ENCODE measurements around the gene TGFBI. TPM values are rescaled to one million over a fixed set of nuclear protein-coding genes. Genes with fewer than 3 reads are reported as not detected.

The TGFBI gene
- total RNA-seq = 191 TPM

DNA sequence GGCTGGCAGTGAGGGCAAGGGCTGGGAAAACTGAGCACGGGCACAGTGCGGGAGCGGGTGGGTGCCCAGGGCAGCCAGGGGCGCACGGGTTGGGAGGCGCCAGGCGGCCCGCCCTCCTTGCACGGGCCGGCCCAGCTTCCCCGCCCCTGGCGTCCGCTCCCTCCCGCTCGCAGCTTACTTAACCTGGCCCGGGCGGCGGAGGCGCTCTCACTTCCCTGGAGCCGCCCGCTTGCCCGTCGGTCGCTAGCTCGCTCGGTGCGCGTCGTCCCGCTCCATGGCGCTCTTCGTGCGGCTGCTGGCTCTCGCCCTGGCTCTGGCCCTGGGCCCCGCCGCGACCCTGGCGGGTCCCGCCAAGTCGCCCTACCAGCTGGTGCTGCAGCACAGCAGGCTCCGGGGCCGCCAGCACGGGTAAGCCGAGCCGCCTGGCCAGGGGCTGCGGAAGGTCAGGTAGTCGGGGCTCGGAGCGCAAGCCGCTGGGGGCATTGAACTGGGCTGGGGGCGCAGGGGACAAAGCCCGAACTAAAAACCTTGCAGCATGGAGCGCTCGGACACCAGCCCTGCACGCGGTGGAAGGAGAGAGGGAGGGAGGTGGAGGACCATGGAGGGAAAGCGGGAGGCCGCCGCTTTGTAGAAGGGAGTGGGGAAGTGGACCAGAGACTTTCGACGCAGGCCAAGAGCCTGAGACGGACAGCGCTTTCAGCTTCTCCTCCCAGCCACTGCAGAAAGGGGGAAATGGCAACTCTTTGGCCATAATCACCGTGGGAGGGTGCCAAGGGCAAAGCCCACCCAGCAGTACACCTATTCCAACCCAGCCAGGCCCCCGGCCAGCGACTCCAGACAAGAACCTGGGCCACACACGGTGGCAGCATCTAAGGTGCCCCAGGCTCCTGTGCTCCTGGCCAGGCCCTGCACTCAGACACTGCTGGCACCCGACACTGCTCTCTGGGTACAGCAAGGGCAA is at the start of gene TGFBI:
Gene TGFBI (plus strand): TSS at position 207 of the 961 bp plus-strand sequence. CDS start 68 bp downstream, at position 275.

Other genes starting within 250 kb of the TGFBI start
- 3.7 TPM for gene SLC25A48, start 194.3 kb upstream of the TGFBI start, total RNA-seq
- gene IL9, start 133.1 kb upstream of the TGFBI start, total RNA-seq = not detected
- gene LECT2, start 74.0 kb upstream of the TGFBI start, total RNA-seq = not detected
- 91.3 TPM for gene SMAD5, start 103.9 kb downstream of the TGFBI start, total RNA-seq
- not detected for gene SMIM32, start 164.2 kb downstream of the TGFBI start, total RNA-seq